Brain microvascular endothelial cell (primary cell): ENCODE data around the gene DCAF17.
A peak's percentile ranks its signal among the peaks of the same experiment; 100 is the strongest.
"Not testable (repeated sequence)": the region's sequence is repeated elsewhere in the genome, so short reads cannot be mapped to it uniquely, and the experiment has no call there.

Experiments used
- DNase-seq: peaks from one replicate; pipeline ENCODE4 v3.0.0-alpha.2; 2020
- H3K27ac ChIP-seq: fragments of 250-450 bp; sonication (Bioruptor Pico); 2 replicates; pipeline ENCODE4 v1.5.1; 2020; ENCODE audit warnings: mild to moderate bottlenecking, moderate library complexity
- H3K27me3 ChIP-seq: fragments of 250-450 bp; sonication (Bioruptor Pico); replicated peaks from 2 replicates; pipeline ENCODE4 v1.5.1; 2020; ENCODE audit warnings: mild to moderate bottlenecking
- H3K36me3 ChIP-seq: fragments of 250-450 bp; sonication (Bioruptor Pico); replicated peaks from 2 replicates; pipeline ENCODE4 v1.5.1; 2020; ENCODE audit warnings: mild to moderate bottlenecking
- H3K4me3 ChIP-seq: 2 replicates; pipeline ENCODE4 v1.5.1; 2011; ENCODE audit warnings: low read depth, mild to moderate bottlenecking, control low read depth, low read length, moderate library complexity
- CTCF ChIP-seq: IDR thresholded peaks from 2 replicates; pipeline ENCODE4 v1.5.1; 2011; ENCODE audit warnings: low read depth, mild to moderate bottlenecking, moderate library complexity, low read length, control low read depth, inconsistent platforms; ENCODE audit errors: missing control alignments
- in situ Hi-C: cut with HindIII; loops from 2 replicates; pipeline ENCODE4 v1.10.0; 2017; ENCODE audit warnings: low sequenced_read_pairs, low pct_ligation_motif_present

The DCAF17 gene

GRCh38 chr2:171416009-171416926 lies 17.8 kb upstream of the DCAF17 start:
- no peaks in the 10 kb centered on the region for H3K27me3 ChIP-seq
- no peak overlapping the region for H3K4me3 ChIP-seq
- peak; percentile 96 for TF ChIP-seq CTCF
- in situ Hi-C loops = loop anchor here (25.0 kb wide), 1 partner anchor 254 kb away; the partner anchor contains the start of gene TLK1
- peak; percentile 97 for DNase-seq
- no peak overlapping the region for H3K27ac ChIP-seq
- H3K36me3 ChIP-seq = no peaks in the 10 kb centered on the region

- Histone ChIP-seq H3K27ac (no peak overlapping the region), H3K36me3 (no peaks in the 10 kb centered on the region), H3K4me3 (no peak overlapping the region), H3K27me3 (no peaks in the 10 kb centered on the region)
- in situ Hi-C loops = loop anchor here (25.0 kb wide), 1 partner anchor 257 kb away; the partner anchor contains the start of gene TLK1
- no peak for DNase-seq
- no peak for TF ChIP-seq CTCF
Observed at GRCh38 chr2:171419333-171419732, 14.7 kb upstream of the DCAF17 start.

- Histone ChIP-seq H3K4me3 (no peak overlapping the region), H3K27ac (no peak overlapping the region), H3K27me3 (no peaks in the 10 kb centered on the region), H3K36me3 (no peaks in the 10 kb centered on the region)
- TF ChIP-seq CTCF = no peak
- no peak for DNase-seq
- in situ Hi-C loops = loop anchor here (25.0 kb wide), 1 partner anchor 259 kb away; the partner anchor contains the start of gene TLK1
Observed at GRCh38 chr2:171420728-171421563, 13.1 kb upstream of the DCAF17 start.

GRCh38 chr2:171422710-171423495 lies 11.1 kb upstream of the DCAF17 start:
- not testable (repeated sequence) for H3K27me3 ChIP-seq, H3K27ac ChIP-seq, H3K36me3 ChIP-seq, H3K4me3 ChIP-seq, DNase-seq
- in situ Hi-C loops = loop anchor here (25.0 kb wide), 1 partner anchor 261 kb away; the partner anchor contains the start of gene TLK1

GRCh38 chr2:171430516-171431410 lies 3.3 kb upstream of the DCAF17 start:
- no peaks in the 10 kb centered on the region for H3K36me3 ChIP-seq
- TF ChIP-seq CTCF = no peak
- H3K27ac ChIP-seq = no peak overlapping the region
- no peaks in the 10 kb centered on the region for H3K27me3 ChIP-seq
- no peak overlapping the region for H3K4me3 ChIP-seq
- in situ Hi-C loops = no loop called here
- no peak for DNase-seq
